NCI-H187 (cell line): ENCODE data around the gene FANCI.
"Not testable (repeated sequence)": the region's sequence is repeated elsewhere in the genome, so short reads cannot be mapped to it uniquely, and the experiment has no call there.

Experiments
- DNase-seq, 2 experiments: peaks; one replicate each; lab custom pipeline; 2025; lab: John Stamatoyannopoulos, UW

FANCI gene

GRCh38 chr15:89225588-89225987 lies 18.2 kb upstream of the FANCI start:
- DNase-seq = no peak

GRCh38 chr15:89226359-89227221 lies 17.2 kb upstream of the FANCI start:
- DNase-seq = no peak

- no peak for DNase-seq
These were observed 16.4 kb upstream of the FANCI start for GRCh38 chr15:89227425-89227824.

GRCh38 chr15:89230277-89230676 lies 13.5 kb upstream of the FANCI start:
- DNase-seq = no peak

- DNase-seq = no peak
These were observed 11.9 kb upstream of the FANCI start for GRCh38 chr15:89231832-89232231.

GRCh38 chr15:89239883-89240810 lies 3.6 kb upstream of the FANCI start:
- not testable (repeated sequence) for DNase-seq

GRCh38 chr15:89243046-89243690 lies 611 bp upstream of the FANCI start:
- DNase-seq = no peak

GRCh38 chr15:89244574-89244903 lies 760 bp downstream of the FANCI start:
- DNase-seq = no peak

- DNase-seq = no peak
These were observed 3.7 kb downstream of the FANCI start for GRCh38 chr15:89247446-89247845.

- no peak for DNase-seq
These were observed 4.8 kb downstream of the FANCI start for GRCh38 chr15:89248584-89248983.

- DNase-seq = not testable (repeated sequence)
These were observed 6.4 kb downstream of the FANCI start for GRCh38 chr15:89250142-89250541.

GRCh38 chr15:89277281-89277680 lies 33.5 kb downstream of the FANCI start:
- not testable (repeated sequence) for DNase-seq

GRCh38 chr15:89278307-89278706 lies 34.5 kb downstream of the FANCI start:
- no peak for DNase-seq

- DNase-seq = no peak
These were observed 38.9 kb downstream of the FANCI start for GRCh38 chr15:89282631-89283030.

GRCh38 chr15:89283201-89283600 lies 39.4 kb downstream of the FANCI start:
- DNase-seq = no peak

- DNase-seq = no peak
These were observed 48.2 kb downstream of the FANCI start for GRCh38 chr15:89291934-89292438.

GRCh38 chr15:89293012-89293411 lies 49.2 kb downstream of the FANCI start:
- DNase-seq = no peak

- DNase-seq = no peak
These were observed 56.1 kb downstream of the FANCI start for GRCh38 chr15:89299896-89300295.

- DNase-seq = no peak
These were observed 57.7 kb downstream of the FANCI start for GRCh38 chr15:89301304-89302089.

GRCh38 chr15:89303986-89304385 lies 60.2 kb downstream of the FANCI start:
- no peak for DNase-seq

GRCh38 chr15:89305395-89305794 lies 61.6 kb downstream of the FANCI start:
- DNase-seq = no peak
